Right kidney (tissue), 1 donor: ENCODE results near the gene TMEM117.
A peak's percentile ranks its signal among the peaks of the same experiment; 100 is the strongest.

ENCODE experiments used
- DNase-seq: peaks from one replicate; pipeline ENCODE4 v3.0.0-alpha.2; 2016

The TMEM117 gene

DNA sequence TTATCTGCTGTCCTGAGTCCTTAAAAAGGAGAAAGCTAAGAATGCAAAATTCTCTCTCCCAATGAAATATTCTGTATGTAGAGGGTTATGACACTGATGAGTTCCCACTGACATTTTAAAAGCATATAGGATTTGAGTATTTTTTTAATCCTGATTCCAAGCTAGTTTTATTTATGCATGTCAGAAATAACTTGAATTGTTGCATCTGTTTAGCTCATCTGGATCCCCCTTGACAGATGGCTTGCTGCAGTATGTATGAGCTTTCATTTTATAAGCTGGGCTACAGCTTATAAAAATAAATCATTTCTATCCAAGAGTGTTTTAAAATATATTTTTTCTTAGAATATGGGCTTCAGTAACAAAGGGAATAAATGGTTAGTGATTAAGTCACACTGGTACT is 545.0 kb downstream of the TMEM117 start:
- DNase-seq = no peak

DNA sequence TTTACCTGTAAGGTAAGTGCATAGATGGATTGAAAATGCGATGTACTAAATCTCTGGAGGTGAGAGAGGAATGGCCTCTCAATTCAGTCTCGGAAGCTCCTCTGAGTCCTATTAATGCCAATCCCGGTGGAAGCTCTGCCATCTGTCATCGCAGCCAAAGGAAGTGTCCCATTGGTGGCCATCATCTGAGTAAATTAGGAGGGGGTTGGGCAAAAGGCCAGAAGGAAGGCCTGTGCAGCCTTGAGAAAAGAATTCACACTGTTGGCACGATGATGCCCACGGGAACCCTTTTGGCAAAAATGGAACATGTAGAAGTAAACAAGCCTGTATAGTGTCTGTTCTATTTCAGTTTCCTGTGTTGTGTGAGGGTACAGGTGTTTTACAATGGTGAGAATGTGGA is 545.5 kb downstream of the TMEM117 start:
- DNase-seq = no peak

DNA sequence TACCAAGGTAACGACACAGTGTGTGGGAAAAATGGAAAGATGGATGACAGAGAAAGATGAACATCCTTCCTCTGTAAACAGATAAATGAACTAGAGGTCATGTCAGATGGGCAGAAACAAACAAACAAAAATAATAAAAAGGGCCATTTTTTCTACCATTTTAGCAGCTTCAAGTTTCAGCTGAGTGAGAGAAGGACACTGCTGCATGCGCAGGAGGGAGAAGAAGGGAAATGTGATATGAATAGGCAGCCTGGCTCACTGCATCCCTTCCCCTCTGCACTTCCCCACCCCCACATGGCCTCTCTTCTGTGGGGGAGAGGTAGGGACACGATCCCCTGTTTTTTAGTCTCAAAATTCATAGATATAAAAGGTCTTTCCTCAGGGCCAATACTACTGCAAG is 548.3 kb downstream of the TMEM117 start:
- peak; percentile 17 for DNase-seq

DNA sequence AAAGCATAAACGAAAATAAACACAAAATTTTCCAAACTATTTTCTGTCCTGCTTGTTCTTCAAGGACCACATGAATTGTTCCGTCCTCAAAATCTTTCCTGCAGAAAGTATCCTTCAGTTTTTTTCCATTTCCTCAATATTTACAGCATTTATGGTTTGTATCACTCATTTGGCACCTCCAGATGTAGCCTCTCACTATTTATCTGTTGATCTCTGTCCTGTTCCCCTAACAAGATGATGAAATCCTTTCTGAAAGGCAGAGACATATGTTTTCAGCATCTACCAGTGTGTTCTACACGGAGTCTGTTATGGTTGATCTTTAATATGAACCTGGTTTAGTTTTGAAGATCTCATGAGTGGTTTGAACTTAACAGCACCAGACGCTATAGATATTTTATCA is 550.1 kb downstream of the TMEM117 start:
- no peak for DNase-seq

DNA sequence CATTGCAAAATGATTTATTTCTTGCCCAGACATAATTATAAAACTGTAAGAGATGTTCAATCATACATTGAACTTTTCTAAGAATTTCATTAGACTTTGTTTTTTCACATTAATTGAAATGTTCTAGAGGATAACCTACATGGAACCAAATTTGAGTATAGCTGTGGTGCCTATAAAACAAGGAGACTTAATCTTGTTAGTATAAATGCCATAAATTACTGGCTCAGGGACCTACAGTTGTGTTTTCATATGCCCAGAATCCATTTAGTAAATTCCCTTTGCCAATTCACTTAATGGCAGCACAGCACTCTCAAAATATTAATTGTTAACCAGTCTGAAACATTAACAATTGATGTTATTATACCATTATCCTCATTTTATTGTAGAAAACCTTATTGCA is 551.7 kb downstream of the TMEM117 start:
- no peak for DNase-seq

DNA sequence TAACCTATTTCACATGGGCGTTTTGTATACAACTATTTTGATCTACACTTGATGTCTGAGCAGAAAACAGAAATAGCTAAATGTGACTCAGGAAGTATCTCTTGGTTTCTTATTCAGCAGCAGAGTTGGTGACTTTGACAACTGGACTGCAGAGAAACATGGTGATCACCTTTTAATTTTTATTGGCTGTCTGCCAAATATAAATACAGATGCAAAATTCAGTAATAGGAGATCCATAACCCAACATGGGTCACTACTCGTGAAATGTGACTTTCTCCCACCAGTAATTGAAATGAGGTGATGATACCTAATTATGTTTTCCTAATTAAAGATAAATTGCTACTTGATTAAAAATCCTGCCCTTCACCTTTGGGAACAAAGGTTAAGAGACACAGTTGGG is 553.2 kb downstream of the TMEM117 start:
- no peak for DNase-seq

DNA sequence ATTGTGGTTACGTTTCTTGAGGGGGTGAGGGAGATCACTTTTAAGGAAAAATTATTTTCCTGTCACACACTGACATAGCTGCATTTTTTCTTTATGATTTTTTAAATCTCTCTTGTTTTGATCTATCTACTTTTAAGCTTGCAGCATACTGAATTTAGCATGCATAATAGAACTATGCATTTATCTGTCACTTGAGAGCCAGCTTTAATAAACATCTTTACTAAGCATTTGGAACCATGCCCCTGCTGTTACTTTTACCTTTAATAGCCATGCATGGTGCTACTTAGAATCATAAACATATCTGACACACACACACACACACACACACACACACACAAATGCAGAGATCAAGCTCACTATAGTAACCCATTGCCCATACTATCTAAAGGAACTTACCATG is 554.0 kb downstream of the TMEM117 start:
- DNase-seq = no peak

DNA sequence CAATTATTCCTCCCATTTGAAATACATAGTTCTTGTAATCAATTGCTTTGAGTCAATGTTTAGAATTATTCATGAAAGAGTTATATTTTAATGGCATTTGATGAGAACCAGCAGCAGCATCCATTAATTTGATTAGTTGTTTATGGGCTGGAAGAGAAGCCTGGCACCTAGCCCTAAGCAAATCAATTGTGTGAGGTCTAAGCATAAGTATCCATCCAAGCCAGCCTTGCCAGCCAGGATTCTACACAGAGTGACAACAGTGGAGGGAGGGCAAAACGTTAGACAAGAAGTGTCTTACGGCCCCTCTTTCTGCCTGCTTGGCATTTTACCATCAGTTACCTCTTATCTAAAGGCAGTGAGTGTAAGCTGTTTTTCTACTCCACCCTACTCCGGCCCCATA is 561.8 kb downstream of the TMEM117 start:
- no peak for DNase-seq

DNA sequence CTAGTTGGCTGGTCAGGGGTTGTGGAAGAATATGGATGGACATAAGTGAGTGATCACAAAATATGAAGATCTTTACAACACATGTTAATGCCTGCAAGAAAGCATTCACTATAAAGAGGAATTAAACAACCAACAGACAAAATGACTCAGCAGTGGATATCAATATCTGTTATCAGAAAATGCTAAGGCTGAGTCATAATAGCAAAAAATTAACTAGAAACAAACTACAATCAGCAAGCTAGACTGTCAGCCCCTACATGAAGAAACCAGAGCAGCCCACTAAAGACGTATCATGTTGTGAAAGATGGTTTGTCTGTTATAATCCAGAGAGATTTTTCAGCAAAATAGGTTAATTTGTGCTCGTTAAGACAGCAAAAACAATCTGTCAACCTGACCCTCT is 567.3 kb downstream of the TMEM117 start:
- no peak for DNase-seq

DNA sequence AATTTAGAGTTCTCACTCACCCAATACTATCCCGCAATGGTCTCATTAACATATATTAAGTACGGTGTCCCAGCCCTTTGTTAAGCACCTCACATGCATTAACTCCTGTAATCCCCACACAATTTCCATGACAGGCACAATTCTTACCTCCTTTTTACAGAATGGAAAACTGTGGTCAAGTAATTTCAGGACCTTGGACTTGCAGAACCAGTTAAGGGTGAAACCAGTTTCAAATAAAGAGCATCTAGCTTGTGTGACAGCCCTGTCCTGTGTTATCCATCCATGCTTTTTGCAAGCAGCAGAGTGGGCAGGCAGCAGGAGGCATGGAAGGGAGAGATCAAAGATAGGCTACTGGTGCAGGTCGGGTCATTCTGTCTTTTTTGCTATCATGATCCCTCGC is 569.4 kb downstream of the TMEM117 start:
- no peak for DNase-seq

DNA sequence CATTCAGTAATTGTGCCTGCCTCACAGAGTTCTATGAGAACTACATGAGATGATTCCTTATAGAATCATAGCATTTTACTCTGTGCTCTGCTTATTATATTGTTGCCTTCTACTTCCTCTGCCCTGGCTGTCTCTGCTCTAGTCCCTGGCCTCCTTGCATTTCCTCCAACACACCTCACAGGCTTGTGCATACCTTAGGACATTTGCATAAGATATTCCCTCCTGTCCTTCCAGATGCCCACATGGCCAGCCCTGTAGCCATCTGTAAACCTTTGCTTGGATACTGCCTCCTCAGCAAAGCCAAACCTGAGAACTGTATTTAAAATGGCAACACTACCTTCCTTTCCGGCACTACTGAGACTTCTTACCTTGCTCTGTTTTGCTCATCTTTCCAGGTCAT is 586.7 kb downstream of the TMEM117 start:
- DNase-seq = no peak

DNA sequence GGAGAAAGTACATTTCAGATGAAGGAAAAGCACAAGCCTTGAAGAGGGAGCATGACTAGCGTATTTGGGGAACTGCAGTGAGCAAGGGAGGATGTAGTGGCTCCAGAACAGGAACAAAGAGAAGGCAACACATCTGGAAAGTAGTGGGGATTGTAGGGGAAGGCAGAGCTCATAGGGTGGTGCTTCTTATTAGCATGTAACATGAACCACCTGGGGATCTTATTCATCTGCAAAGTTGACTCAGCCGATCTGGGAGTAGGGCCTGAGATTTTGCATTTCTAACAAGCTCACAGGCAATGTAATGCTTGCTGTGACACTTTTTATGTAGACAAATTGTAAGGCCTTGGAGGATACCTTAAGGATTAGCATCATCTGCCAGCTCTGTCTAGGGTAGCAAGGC is 592.9 kb downstream of the TMEM117 start:
- no peak for DNase-seq

DNA sequence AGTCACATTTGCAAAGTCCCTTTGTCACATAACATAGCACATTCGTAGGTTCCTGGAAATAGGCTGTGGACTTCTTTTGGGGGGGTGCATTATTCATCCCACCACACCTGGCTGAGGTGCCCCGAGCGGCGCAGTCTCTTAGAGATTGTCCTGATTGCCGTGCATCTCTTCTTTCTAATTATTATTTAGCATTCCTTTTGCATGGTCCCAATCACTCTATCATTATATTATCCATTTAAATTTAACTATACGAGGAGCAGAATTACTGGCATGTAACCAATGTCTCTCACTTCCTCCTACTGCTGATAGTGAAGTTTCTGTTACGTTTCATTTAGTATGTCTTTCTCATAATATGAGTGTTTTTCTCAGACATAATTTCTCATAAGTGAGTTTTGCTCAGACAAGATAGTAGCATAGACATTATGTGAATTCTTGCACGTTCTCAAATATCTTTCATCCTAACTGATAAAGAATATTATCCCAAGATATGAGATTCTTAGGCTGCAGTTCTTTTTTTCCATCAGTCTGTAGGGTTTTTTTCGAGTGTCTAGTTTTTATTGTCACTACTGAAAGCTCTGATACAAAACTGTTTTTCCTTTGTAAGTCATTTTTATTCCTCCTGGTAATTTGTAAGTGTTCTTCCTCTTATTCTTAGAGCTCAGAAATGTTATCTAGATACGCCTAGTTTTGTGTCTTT is 595.9 kb downstream of the TMEM117 start:
- no peak for DNase-seq

DNA sequence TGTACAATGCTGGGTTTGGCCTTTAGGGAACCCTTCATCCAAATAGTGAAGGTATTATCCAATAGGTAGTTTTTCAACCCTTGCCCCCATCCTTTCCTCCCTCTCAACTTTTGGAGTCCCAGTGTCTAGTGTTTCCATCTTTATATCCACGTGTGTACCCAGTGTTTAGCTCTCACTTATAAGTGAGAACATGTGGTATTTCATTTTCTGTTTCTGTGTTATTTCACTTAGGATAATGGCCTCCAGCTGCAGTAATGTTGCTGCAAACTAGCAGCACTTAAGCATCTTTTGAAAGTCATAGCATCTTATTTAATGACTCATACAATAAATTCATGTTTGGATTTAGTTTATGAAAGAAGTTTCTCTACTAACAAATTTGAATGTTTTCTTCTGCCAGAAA is 597.8 kb downstream of the TMEM117 start:
- DNase-seq = no peak

DNA sequence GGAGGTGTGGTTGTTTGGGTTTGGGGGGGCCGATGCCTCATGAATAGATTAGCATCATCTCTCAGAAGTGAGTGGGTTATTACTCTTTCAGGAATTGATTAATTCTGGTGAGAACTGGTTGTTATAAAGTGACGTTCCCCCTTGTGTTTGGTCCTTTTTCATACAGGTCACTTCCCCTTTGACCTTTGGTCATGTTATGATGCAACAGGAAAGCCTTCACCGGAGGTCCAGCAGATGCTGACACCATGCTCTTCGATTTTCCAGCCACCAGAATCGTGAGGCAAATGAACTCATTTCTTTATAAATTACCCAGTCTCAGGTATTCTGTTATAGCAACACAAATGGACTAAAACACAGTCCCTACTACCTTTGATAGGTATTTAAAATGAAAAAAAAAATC is 600.9 kb downstream of the TMEM117 start:
- DNase-seq = no peak
